ENCODE data around the gene FAM199X. TPM values are rescaled to one million over a fixed set of nuclear protein-coding genes. Genes with fewer than 3 reads are reported as not detected.

The FAM199X gene
- total and polyA plus RNA-seq, 2 of the 8 experiments (the other 6 are each of a cell fraction or from before 2014, with no cell fraction given): 3.1 to 14.9 TPM

DNA sequence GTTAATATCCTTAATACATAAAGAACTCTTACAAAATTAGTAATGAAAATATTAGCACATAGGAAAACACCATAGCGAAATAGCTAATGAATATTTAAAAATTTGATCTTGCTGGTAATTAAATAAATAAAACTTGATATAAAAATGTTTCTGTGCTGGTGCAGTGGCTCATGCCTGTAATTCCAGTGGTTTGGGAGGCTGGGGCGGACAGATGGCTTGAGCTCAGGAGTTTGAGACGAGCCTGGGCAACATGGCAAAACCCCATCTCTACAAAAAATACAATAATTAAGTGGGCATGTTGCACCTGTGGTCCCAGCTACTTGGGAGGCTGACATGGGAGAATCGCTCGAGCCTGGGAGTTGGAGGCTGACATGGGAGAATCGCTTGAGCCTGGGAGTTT lies 7.6 kb downstream of the FAM199X start (continued):
- TF ChIP-seq CHD7 (IDR thresholded peaks at IDR 0.05; ENCODE audit: insufficient replicate concordance, low read length) (no peak), SAP30 (IDR thresholded peaks at IDR 0.05; ENCODE audit: insufficient read depth, insufficient replicate concordance, low read length) (no peak), ZNF274 (IDR thresholded peaks at IDR 0.05; ENCODE audit: borderline replicate concordance, extremely low read depth, low read length) (no peak), BACH1 (IDR thresholded peaks at IDR 0.05; ENCODE audit: low read length) (no peak), CREB1 (IDR thresholded peaks at IDR 0.05) (no peak), NANOG (IDR thresholded peaks at IDR 0.05; ENCODE audit: insufficient read depth, low read depth, low read length, poor library complexity, severe bottlenecking) (no peak), PHF8 (conservative IDR thresholded peaks at IDR 0.05; ENCODE audit: low read depth, low read length) (no peak), CHD2 (IDR thresholded peaks at IDR 0.05; ENCODE audit: low read length) (no peak), NRF1 (IDR thresholded peaks at IDR 0.05; ENCODE audit: low read depth, low read length) (no peak), SP4 (IDR thresholded peaks at IDR 0.05; ENCODE audit: low read length) (no peak), RAD21 (IDR thresholded peaks at IDR 0.05 in 1 of 2, conservative IDR thresholded peaks at IDR 0.05 in 1 of 2; ENCODE audit: low read depth in 2 of 2, low read length in 2 of 2) (no peak)

Measured in H1 (cell line).